H1 (cell line): ENCODE data around the gene RIPOR1. TPM values are rescaled to one million over a fixed set of nuclear protein-coding genes. Genes with fewer than 3 reads are reported as not detected.

Experiments used
- CTCF ChIA-PET: fragments of 300-600 bp; sonication (Branson Sonifier 250); formaldehyde crosslinking; loops from one replicate; lab custom pipeline; 2021; ENCODE audit not compliant: partially characterized antibody; lab: Charles Lee
- POLR2A ChIA-PET: fragments of 300-600 bp; sonication (Branson Sonifier 250); formaldehyde crosslinking; loops from one replicate; lab custom pipeline; 2021; ENCODE audit warnings: inconsistent platforms; ENCODE audit not compliant: partially characterized antibody; lab: Charles Lee
- DNase-seq, 2 experiments: peaks; one replicate each; pipeline versions ENCODE4 v3.0.0 to v3.0.0-alpha.2; 2010 to 2022; ENCODE audit warnings: low spot score in 2 of 2, low read depth in 1 of 2, mixed read lengths in 1 of 2
- FAIRE-seq: peaks from 2 replicates; lab custom pipeline; 2011; peaks lifted over from hg19 to GRCh38; lab: Jason Lieb, UNC
- H2AFZ ChIP-seq: 2 replicates; pipeline ENCODE4 v1.8.1; 2012; ENCODE audit warnings: low read length, inconsistent platforms
- H2AK5ac ChIP-seq: 2 replicates; pipeline ENCODE4 v1.6.1; 2013; ENCODE audit warnings: low read depth, low read length
- H2BK120ac ChIP-seq: replicated peaks from 2 replicates; pipeline ENCODE3; 2013; ENCODE audit warnings: low read depth, low read length, inconsistent platforms
- H2BK12ac ChIP-seq: 2 replicates; pipeline ENCODE4 v1.6.1; 2013; ENCODE audit warnings: low read depth, low read length
- H2BK15ac ChIP-seq: 2 replicates; pipeline ENCODE4 v1.6.1; 2013; ENCODE audit warnings: low read length
- H2BK20ac ChIP-seq: 2 replicates; pipeline ENCODE4 v1.6.1; 2013; ENCODE audit warnings: low read length
- H2BK5ac ChIP-seq: 2 replicates; pipeline ENCODE4 v1.6.1; 2013; ENCODE audit warnings: low read depth, low read length
- H3K14ac ChIP-seq: 2 replicates; pipeline ENCODE4 v1.6.1; 2013; ENCODE audit warnings: inconsistent platforms; ENCODE audit not compliant: insufficient read length
- H3K18ac ChIP-seq: 2 replicates; pipeline ENCODE4 v1.6.1; 2013; ENCODE audit warnings: low read length; ENCODE audit errors: extremely low read depth
- H3K23ac ChIP-seq: 2 replicates; pipeline ENCODE4 v1.6.1; 2013; ENCODE audit warnings: inconsistent platforms; ENCODE audit not compliant: insufficient read length
- H3K23me2 ChIP-seq: 2 replicates; pipeline ENCODE4 v1.6.1; 2013; ENCODE audit warnings: low read depth, low read length
- H3K27ac ChIP-seq: 2 replicates; pipeline ENCODE4 v1.6.1; 2011; ENCODE audit warnings: low read depth, low read length, inconsistent platforms
- H3K27me3 ChIP-seq, 4 experiments: replicated peaks in 1 of 4; 1 replicate in 1 of 4; 2 replicates in 3 of 4; pipeline versions ENCODE4 v1.6.1 to v1.8.1; 2011 to 2013; ENCODE audit warnings: low read length in 3 of 4, mild to moderate bottlenecking in 3 of 4, inconsistent platforms in 2 of 4, mixed read lengths in 2 of 4, moderate library complexity in 1 of 4; ENCODE audit not compliant: control insufficient read depth in 3 of 4, insufficient read depth in 3 of 4; ENCODE audit errors: extremely low read depth in 1 of 4
- H3K36me3 ChIP-seq, 4 experiments: 2 replicates each; pipeline versions ENCODE4 v1.6.1 to v1.8.1; 2011 to 2013; ENCODE audit warnings: mild to moderate bottlenecking in 4 of 4, low read length in 3 of 4, moderate library complexity in 2 of 4, control low read depth in 1 of 4, inconsistent platforms in 1 of 4; ENCODE audit not compliant: insufficient read depth in 4 of 4, control insufficient read depth in 2 of 4
- H3K4ac ChIP-seq: replicated peaks from 2 replicates; pipeline ENCODE3; 2013; ENCODE audit warnings: low read length, low read depth, mixed read lengths, inconsistent platforms; ENCODE audit not compliant: insufficient read length
- H3K4me1 ChIP-seq, 4 experiments: replicated peaks in 1 of 4; 1 replicate in 1 of 4; 2 replicates in 3 of 4; pipeline versions ENCODE4 v1.6.1 to v1.8.1; 2011 to 2013; ENCODE audit warnings: low read length in 3 of 4, inconsistent platforms in 2 of 4, mixed read lengths in 1 of 4; ENCODE audit not compliant: insufficient read depth in 4 of 4, control insufficient read depth in 3 of 4
- H3K4me2 ChIP-seq, 2 experiments: 2 replicates each; pipeline versions ENCODE4 v1.6.1 to v1.8.1; 2011 to 2013; ENCODE audit warnings: low read depth in 2 of 2, low read length in 2 of 2, control low read depth in 1 of 2, inconsistent platforms in 1 of 2, mild to moderate bottlenecking in 1 of 2; ENCODE audit not compliant: insufficient read depth in 1 of 2
- H3K4me3 ChIP-seq, 4 experiments: fragments of 200-600, 300-600 bp in 1 of 4; sonication (generic), shearing (Covaris generic), sonication (Bioruptor Twin) in 1 of 4; 2 replicates each; pipeline versions ENCODE4 v1.5.1 to v1.8.1; 2011 to 2016; ENCODE audit warnings: low read length in 4 of 4, low read depth in 3 of 4, control low read depth in 2 of 4, inconsistent platforms in 2 of 4, mild to moderate bottlenecking in 2 of 4, mixed read lengths in 1 of 4, moderate library complexity in 1 of 4; ENCODE audit not compliant: insufficient read depth in 2 of 4; ENCODE audit errors: extremely low read depth in 1 of 4
- H3K56ac ChIP-seq: replicated peaks from 2 replicates; pipeline ENCODE3; 2013; ENCODE audit warnings: low read depth, mild to moderate bottlenecking, mixed read lengths, low read length, inconsistent platforms; ENCODE audit not compliant: insufficient read length
- H3K79me1 ChIP-seq: 2 replicates; pipeline ENCODE4 v1.6.1; 2013; ENCODE audit warnings: low read depth, low read length, control low read depth
- H3K79me2 ChIP-seq, 2 experiments: 2 replicates each; pipeline versions ENCODE4 v1.6.1 to v1.8.1; 2012 to 2013; ENCODE audit warnings: low read length in 2 of 2, mild to moderate bottlenecking in 2 of 2, inconsistent platforms in 1 of 2; ENCODE audit not compliant: insufficient read depth in 2 of 2, control insufficient read depth in 1 of 2
- H3K9ac ChIP-seq, 4 experiments: replicated peaks in 1 of 4; 1 replicate in 1 of 4; 2 replicates in 3 of 4; pipeline versions ENCODE4 v1.6.1 to v1.8.1; 2011 to 2013; ENCODE audit warnings: low read depth in 3 of 4, low read length in 3 of 4, control low read depth in 2 of 4, mild to moderate bottlenecking in 2 of 4, moderate library complexity in 2 of 4, inconsistent platforms in 1 of 4; ENCODE audit errors: extremely low read depth in 1 of 4
- H3K9me3 ChIP-seq, 2 experiments: 2 replicates each; pipeline versions ENCODE4 v1.6.1 to v1.8.1; 2012 to 2013; ENCODE audit warnings: mild to moderate bottlenecking in 2 of 2, moderate library complexity in 2 of 2, control low read depth in 1 of 2, inconsistent platforms in 1 of 2, low read depth in 1 of 2, low read length in 1 of 2, mixed read lengths in 1 of 2; ENCODE audit not compliant: insufficient read depth in 2 of 2
- H4K20me1 ChIP-seq, 2 experiments: replicated peaks in 1 of 2; 2 replicates each; pipeline versions ENCODE3 to v1.8.1; 2011 to 2013; ENCODE audit warnings: inconsistent platforms in 2 of 2, low read length in 2 of 2, mild to moderate bottlenecking in 1 of 2; ENCODE audit not compliant: insufficient read depth in 2 of 2, control insufficient read depth in 1 of 2
- H4K5ac ChIP-seq: 2 replicates; pipeline ENCODE4 v1.6.1; 2013; ENCODE audit warnings: low read length, low read depth, mixed read lengths, inconsistent platforms; ENCODE audit not compliant: insufficient read length
- H4K8ac ChIP-seq: 2 replicates; pipeline ENCODE4 v1.8.0; 2013; ENCODE audit warnings: mild to moderate bottlenecking, moderate library complexity, low read length, inconsistent platforms; ENCODE audit not compliant: insufficient read depth; ENCODE audit errors: extremely low read depth
- H4K91ac ChIP-seq: replicated peaks from 2 replicates; pipeline ENCODE3; 2013; ENCODE audit warnings: low read length, mixed read lengths, inconsistent platforms; ENCODE audit not compliant: insufficient read length
- ASH2L ChIP-seq: fragments of 200-600, 300-600 bp; sonication (generic); IDR thresholded peaks from one replicate; pipeline ENCODE4 v1.7.1; 2017; ENCODE audit warnings: low read length
- BACH1 ChIP-seq: IDR thresholded peaks from 2 replicates; pipeline ENCODE4 v1.6.1; 2012; ENCODE audit warnings: low read length, improper control_type of control experiment
- BCL11A ChIP-seq, 2 experiments: IDR thresholded peaks; one replicate each; pipeline ENCODE4 v1.6.1; 2011; ENCODE audit warnings: low read depth in 2 of 2, low read length in 2 of 2, mild to moderate bottlenecking in 2 of 2
- CBX5 ChIP-seq: fragments of 300-800, 300-1000 bp; sonication (generic); IDR thresholded peaks from 2 replicates; pipeline ENCODE4 v1.7.1; 2016; ENCODE audit warnings: antibody characterized with exemption, low read length, low read depth
- FOSL1 ChIP-seq: IDR thresholded peaks from 2 replicates; pipeline ENCODE4 v1.6.1; 2011; ENCODE audit warnings: mild to moderate bottlenecking, low read depth, low read length, moderate library complexity; ENCODE audit not compliant: insufficient read depth
- HDAC2 ChIP-seq, 2 experiments: fragments of 300-600 bp in 1 of 2; sonication (generic) in 1 of 2; IDR thresholded peaks; 2 replicates each; pipeline ENCODE4 v1.6.1; 2011 to 2012; ENCODE audit warnings: low read depth in 2 of 2, low read length in 2 of 2, mild to moderate bottlenecking in 2 of 2, moderate library complexity in 2 of 2, borderline replicate concordance in 1 of 2, inconsistent platforms in 1 of 2
- JUND ChIP-seq: IDR thresholded peaks from 2 replicates; pipeline ENCODE4 v1.6.1; 2011; ENCODE audit warnings: mild to moderate bottlenecking, improper control_type of control experiment, low read length
- KDM4A ChIP-seq: IDR thresholded peaks from one replicate; pipeline ENCODE4 v1.7.1; 2012; ENCODE audit warnings: low read depth, mild to moderate bottlenecking, moderate library complexity, low read length, inconsistent platforms; ENCODE audit not compliant: severe bottlenecking
- MAX ChIP-seq: IDR thresholded peaks from 2 replicates; pipeline ENCODE4 v1.6.1; 2012; ENCODE audit warnings: inconsistent platforms
- POLR2A ChIP-seq, 2 experiments: IDR thresholded peaks; 1 replicate in 1 of 2; 2 replicates in 1 of 2; pipeline ENCODE4 v1.6.1; 2011; ENCODE audit warnings: low read depth in 2 of 2, low read length in 2 of 2, mild to moderate bottlenecking in 2 of 2; ENCODE audit errors: control extremely low read depth in 1 of 2
- RBBP5 ChIP-seq: IDR thresholded peaks from 2 replicates; pipeline ENCODE4 v1.7.1; 2012; ENCODE audit warnings: low read depth, mild to moderate bottlenecking, inconsistent platforms, low read length, moderate library complexity, borderline replicate concordance
- RFX5 ChIP-seq: IDR thresholded peaks from 2 replicates; pipeline ENCODE4 v1.6.1; 2011; ENCODE audit warnings: low read depth, low read length, improper control_type of control experiment, borderline replicate concordance
- RXRA ChIP-seq: IDR thresholded peaks from 2 replicates; pipeline ENCODE4 v1.6.1; 2011; ENCODE audit warnings: low read depth, mild to moderate bottlenecking, low read length, moderate library complexity; ENCODE audit not compliant: insufficient read depth
- TEAD4 ChIP-seq: IDR thresholded peaks from 2 replicates; pipeline ENCODE4 v1.6.1; 2012; ENCODE audit warnings: low read depth, low read length, inconsistent platforms, mixed read lengths
- YY1 ChIP-seq: IDR thresholded peaks from 2 replicates; pipeline ENCODE4 v1.6.1; 2011; ENCODE audit warnings: low read depth, mild to moderate bottlenecking, low read length
- WGBS, 2 experiments: shearing (Covaris generic) in 1 of 2; methylation state at CpG; one replicate each; pipeline versions ENCODE4 v1.1.6 to v1.1.7; 2013 to 2015; ENCODE audit warnings: low lambda C conversion rate in 2 of 2, mixed read lengths in 2 of 2, inconsistent platforms in 1 of 2, low coverage in 1 of 2, missing lambda C conversion rate in 1 of 2; ENCODE audit not compliant: insufficient replicate concordance in 2 of 2, insufficient coverage in 1 of 2, insufficient read length in 1 of 2; ENCODE audit errors: extremely low coverage in 1 of 2, missing lambda C conversion rate in 1 of 2; 5-methylcytosine and 5-hydroxymethylcytosine counted together
- polyA plus RNA-seq, 7 experiments: library from polyadenylated mRNA; depleted of rRNA in 3 of 7; stranded (reverse) in 5 of 7; unstranded in 2 of 7; fragments of >200 nt in 5 of 7; fragments of 200-250 nt in 2 of 7; gene quantifications; 1 replicate in 5 of 7; 2 replicates in 1 of 7; 4 replicates in 1 of 7; pipeline versions ENCODE4 v1.2.1 to v1.2.3, GENCODE V29; 2011 to 2013; ENCODE audit warnings: missing spikeins in 2 of 7, mixed read lengths in 2 of 7
- total RNA-seq: library from RNA; stranded (reverse); fragmentation: NEBNext Ultra II Directional; extraction: Animal tissue kit (Norgen Biotek cat#: 25700); gene quantifications from 2 replicates; pipeline ENCODE4 v1.2.1, GENCODE V29; 2021

Gene RIPOR1
- total and polyA plus RNA-seq, 2 of the 8 experiments (the other 6 are each of a cell fraction or from before 2014, with no cell fraction given) = 2.7 to 10.1 TPM

- H2AFZ ChIP-seq = no peak overlapping the region
- no peak overlapping the region for H2BK12ac ChIP-seq
- no peak overlapping the region for H2BK120ac ChIP-seq
- H4K20me1 ChIP-seq = no peaks in the 10 kb centered on the region
- no peak overlapping the region for H3K56ac ChIP-seq
- no peak overlapping the region for H3K23ac ChIP-seq
- no peak overlapping the region for H4K8ac ChIP-seq
- CTCF ChIA-PET = interaction anchor here (0.5 to 9.9 kb wide), 12 partner anchors 15 to 195 kb away, joined by 3 to 335 read pairs (median 4); partner anchors contain the start of genes AGRP, ATP6V0D1, C16orf86 and CARMIL2
- no peaks in the 10 kb centered on the region for H3K23me2 ChIP-seq
- peaks cover 0 to 14% (median 5%) of the 10 kb centered on the region in 4 experiments; a peak in 2 of 7 replicates for H3K27me3 ChIP-seq
- no peak overlapping the region for H3K9ac ChIP-seq
- H3K14ac ChIP-seq = no peak overlapping the region
- H3K4me1 ChIP-seq = no peaks in the 10 kb centered on the region
- H3K36me3 ChIP-seq = no peaks in the 10 kb centered on the region
- H2BK20ac ChIP-seq = no peak overlapping the region
- no peaks in the 10 kb centered on the region for H3K9me3 ChIP-seq
- FAIRE-seq = no peak
- H4K5ac ChIP-seq = no peak overlapping the region
- no peak overlapping the region for H2AK5ac ChIP-seq
- H3K18ac ChIP-seq = no peak overlapping the region
- no peaks in the 10 kb centered on the region for H3K79me2 ChIP-seq
- H4K91ac ChIP-seq = no peak overlapping the region
- H3K79me1 ChIP-seq = no peaks in the 10 kb centered on the region; the same call in 1 of the 2 replicates
- H2BK5ac ChIP-seq = no peak overlapping the region
- H3K4me2 ChIP-seq = no peak overlapping the region
- DNase-seq = no peak
- H2BK15ac ChIP-seq = no peak overlapping the region
- POLR2A ChIA-PET = interaction anchor here (1.0 kb wide), 1 partner anchor 11 kb away, joined by 3 read pairs; no protein-coding TSS in a partner anchor
- 90% methylated on average over 3 of the region's 3 CpGs; no CpG with 5 or more reads in 1 of the 2 experiments for WGBS, 2 experiments
- H3K4me3 ChIP-seq = no peak overlapping the region
- H3K27ac ChIP-seq = no peak overlapping the region
- H3K4ac ChIP-seq = no peak overlapping the region
- TF ChIP-seq MAX = no peak
- TF ChIP-seq RFX5 = no peak
- TF ChIP-seq FOSL1 = no peak
- TF ChIP-seq TEAD4 = no peak
- no peak for TF ChIP-seq KDM4A
- no peak for TF ChIP-seq CBX5
- no peak for TF ChIP-seq ASH2L
- TF ChIP-seq BACH1 = no peak
- no peak for TF ChIP-seq RXRA
- TF ChIP-seq JUND = no peak
- TF ChIP-seq POLR2A (IDR thresholded peaks at IDR 0.05; ENCODE audit: control extremely low read depth in 1 of 2, low read depth in 2 of 2, low read length in 2 of 2) = no peak
- no peak for TF ChIP-seq YY1
- no peak for TF ChIP-seq BCL11A (IDR thresholded peaks at IDR 0.05; ENCODE audit: low read depth in 2 of 2, low read length in 2 of 2)
- no peak for TF ChIP-seq HDAC2 (IDR thresholded peaks at IDR 0.05; ENCODE audit: borderline replicate concordance in 1 of 2, low read depth in 2 of 2, low read length in 2 of 2)
- TF ChIP-seq RBBP5 = no peak
These were observed 11.5 kb upstream of the RIPOR1 start for GRCh38 chr16:67517155-67517445.
